AG20443 (cell line): ENCODE data around the gene EPS15.
"Not testable (repeated sequence)": the region's sequence is repeated elsewhere in the genome, so short reads cannot be mapped to it uniquely, and the experiment has no call there.

Source experiments
- DNase-seq: peaks from one replicate; pipeline ENCODE4 v3.0.0; 2012; ENCODE audit warnings: low spot score, mixed read lengths

Gene EPS15

GRCh38 chr1:51542158-51542953, 23.3 kb upstream of the EPS15 start:
- no peak for DNase-seq

GRCh38 chr1:51541313-51542050, 22.4 kb upstream of the EPS15 start:
- no peak for DNase-seq

GRCh38 chr1:51537568-51537967, 18.5 kb upstream of the EPS15 start:
- no peak for DNase-seq

- DNase-seq: peak; percentile 82
Measured at GRCh38 chr1:51535006-51535592, 16.0 kb upstream of the EPS15 start.

GRCh38 chr1:51534447-51534846, 15.4 kb upstream of the EPS15 start:
- no peak for DNase-seq

GRCh38 chr1:51532853-51533252, 13.8 kb upstream of the EPS15 start:
- DNase-seq: no peak

- DNase-seq: not testable (repeated sequence)
Measured at GRCh38 chr1:51530447-51530846, 11.4 kb upstream of the EPS15 start.

GRCh38 chr1:51527144-51527543, 8.1 kb upstream of the EPS15 start:
- DNase-seq: no peak

- no peak for DNase-seq
Measured at GRCh38 chr1:51526248-51526647, 7.2 kb upstream of the EPS15 start.

GRCh38 chr1:51525295-51525694, 6.2 kb upstream of the EPS15 start:
- DNase-seq: no peak

- no peak for DNase-seq
Measured at GRCh38 chr1:51524817-51525216, 5.8 kb upstream of the EPS15 start.

GRCh38 chr1:51523931-51524330, 4.9 kb upstream of the EPS15 start:
- no peak for DNase-seq

GRCh38 chr1:51520700-51521248, 1.7 kb upstream of the EPS15 start:
- no peak for DNase-seq

- DNase-seq: peak; percentile 45
Measured at GRCh38 chr1:51519865-51520699, 1.0 kb upstream of the EPS15 start.

- DNase-seq: peak; percentile 55
Measured at GRCh38 chr1:51518586-51519047, 449 bp downstream of the EPS15 start.

- peak; percentile 21 for DNase-seq
Measured at GRCh38 chr1:51518033-51518585, 957 bp downstream of the EPS15 start.

- DNase-seq: peak; percentile 8
Measured at GRCh38 chr1:51517361-51518032, 1.6 kb downstream of the EPS15 start.

GRCh38 chr1:51516649-51517158, 2.4 kb downstream of the EPS15 start:
- DNase-seq: peak; percentile 14

GRCh38 chr1:51515982-51516648, 3.0 kb downstream of the EPS15 start:
- DNase-seq: no peak
